NCI-H2029 treated with DMSO at 0.1 percent for 48 hours (cell line): Measurements from ENCODE around the gene SMTN.
A peak's percentile ranks its signal among the peaks of the same experiment; 100 is the strongest.
"Not testable (repeated sequence)": the region's sequence is repeated elsewhere in the genome, so short reads cannot be mapped to it uniquely, and the experiment has no call there.

Experiments
- DNase-seq: peaks from one replicate; lab custom pipeline; 2025; lab: John Stamatoyannopoulos, UW

SMTN gene

DNA sequence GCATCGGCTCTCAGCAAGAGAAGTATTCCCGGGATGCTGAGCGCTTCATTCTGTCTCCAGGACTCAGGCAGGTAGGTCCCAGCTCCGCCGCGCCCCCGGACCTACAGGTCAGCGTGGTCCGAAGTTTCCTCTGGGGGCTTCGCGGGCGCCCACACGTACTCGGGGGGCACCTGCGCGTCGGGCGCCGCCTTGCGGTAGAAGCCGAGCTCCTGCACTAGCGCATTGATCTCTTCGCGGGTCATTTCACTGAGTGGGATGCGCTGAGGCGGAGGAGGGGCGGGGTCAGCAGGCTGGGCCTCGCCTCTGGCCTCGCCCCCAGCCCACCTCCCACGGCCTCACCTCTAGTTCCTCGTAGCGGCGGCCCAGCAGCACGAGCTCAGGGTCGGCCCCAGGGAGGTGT, 23.8 kb downstream of the SMTN start:
- no peak for DNase-seq

DNA sequence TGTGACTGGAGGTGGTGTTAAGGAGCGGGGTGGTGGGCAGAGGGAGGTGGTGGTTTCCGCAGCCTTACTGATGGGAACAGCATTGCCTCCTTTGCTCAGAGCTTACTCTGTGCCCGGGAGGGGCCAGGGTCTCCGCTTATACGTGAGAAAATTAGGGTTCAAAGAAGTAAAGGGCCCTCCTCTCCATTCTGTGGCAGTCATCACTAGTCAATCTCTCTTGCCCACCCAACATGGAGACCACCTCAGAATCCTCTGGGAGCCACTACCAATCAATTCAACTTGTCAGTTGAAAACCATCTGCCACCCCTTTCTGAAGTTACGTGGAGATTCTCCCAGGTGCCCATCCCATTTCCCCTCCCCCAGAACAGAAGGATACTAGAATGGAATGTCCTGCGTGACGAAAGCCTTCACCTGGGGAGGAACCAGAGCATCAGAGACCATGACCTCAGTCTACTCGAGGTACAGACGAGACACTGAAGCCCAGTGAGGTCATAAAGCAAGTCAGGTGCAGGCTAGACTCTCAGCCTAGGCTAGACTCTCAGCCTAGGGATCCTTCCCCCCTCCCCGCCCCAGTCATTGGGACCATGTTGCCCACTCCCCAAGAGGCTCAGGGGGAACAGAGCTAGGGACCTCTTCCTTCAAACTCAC, 24.3 kb downstream of the SMTN start:
- no peak for DNase-seq

DNA sequence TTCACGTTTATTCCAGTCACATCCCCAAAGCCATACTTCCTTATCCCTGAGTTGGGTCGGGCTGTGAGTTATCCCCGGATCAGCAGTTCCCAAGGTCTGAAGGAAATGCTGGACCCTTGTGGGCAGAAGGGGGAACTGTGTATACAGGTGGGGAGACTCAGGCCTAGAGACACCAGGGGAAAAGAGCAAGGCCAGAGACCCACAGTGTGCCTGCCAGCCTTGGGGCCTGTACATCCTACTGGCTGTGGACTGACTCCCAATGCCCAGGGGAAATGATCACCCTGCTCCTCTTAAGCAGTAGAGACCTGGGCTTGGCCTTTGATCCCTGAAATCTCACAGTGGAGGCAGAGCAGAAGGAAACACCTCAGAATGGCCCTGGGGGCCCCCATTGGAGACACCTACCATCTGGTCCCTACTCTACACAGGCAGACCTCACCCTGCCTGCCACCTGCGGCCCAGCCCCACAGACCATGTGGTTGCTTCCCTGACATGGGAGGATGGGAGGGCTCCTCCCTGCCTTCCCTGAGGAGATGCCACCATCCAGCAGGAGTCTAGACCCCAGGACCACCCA, 25.0 kb downstream of the SMTN start:
- DNase-seq = no peak

DNA sequence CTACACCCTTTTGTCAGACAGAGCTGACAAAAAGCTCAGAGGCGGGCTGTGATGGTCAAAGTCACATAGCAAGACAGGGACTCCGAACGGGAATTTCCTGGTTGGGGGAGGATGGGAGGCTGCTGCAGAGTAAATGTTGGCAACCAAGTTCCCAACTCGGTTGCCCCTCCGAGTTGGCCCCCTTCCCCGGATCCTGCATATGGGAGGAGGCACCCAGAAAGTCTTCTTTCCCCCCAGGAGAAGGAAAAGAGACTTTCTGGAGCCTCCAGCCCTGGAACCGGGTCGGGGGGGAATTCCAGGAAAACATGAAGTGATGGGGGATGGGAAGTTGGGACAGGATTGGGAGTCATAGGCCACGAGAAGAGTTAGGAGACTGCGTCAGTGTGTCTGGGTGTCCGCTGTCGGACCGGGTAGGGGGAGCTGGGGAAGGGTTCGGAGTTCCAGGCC, 25.6 kb downstream of the SMTN start:
- DNase-seq = no peak

DNA sequence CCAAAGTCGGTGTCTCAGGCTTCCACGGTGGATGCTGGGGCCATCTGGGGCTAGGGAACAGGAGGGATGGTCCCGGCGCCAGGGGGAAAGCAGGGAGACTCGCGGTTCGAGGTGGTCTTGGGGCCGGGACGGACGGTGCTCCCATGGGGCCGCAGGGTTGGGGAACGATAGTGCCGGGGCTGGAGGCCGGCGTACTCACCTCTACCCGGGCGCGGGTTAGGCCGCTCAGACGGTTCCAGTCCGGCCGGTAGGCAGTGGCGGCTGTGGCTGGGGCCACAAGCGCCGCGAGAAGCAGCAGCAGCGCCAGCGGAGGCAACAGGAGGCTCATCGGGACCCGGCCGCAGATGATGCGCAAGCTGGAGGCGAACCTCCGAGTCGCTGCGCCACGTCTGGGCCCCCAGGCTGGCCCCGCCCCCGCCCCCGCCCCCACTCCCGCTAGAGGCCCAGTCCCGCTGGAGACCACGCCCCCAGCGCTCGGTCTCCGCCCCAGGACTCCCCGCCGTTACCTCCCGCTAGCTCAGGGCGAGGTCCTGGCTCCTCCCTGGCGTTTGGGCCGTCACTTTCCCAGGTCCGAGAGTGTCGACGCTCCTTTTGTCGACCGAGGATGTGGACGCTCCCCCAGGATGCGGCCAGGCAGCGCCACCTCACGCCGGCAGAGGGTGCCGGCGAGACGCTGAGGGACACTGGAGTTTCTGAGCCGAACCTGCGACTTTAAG, 26.2 kb downstream of the SMTN start, which contains the start of gene SELENOM:
Gene SELENOM, minus strand, starts transcription at position 391 of the 716 bp plus-strand sequence. Its CDS starts 63 bp downstream, at position 328.
- peak; percentile 77 for DNase-seq

DNA sequence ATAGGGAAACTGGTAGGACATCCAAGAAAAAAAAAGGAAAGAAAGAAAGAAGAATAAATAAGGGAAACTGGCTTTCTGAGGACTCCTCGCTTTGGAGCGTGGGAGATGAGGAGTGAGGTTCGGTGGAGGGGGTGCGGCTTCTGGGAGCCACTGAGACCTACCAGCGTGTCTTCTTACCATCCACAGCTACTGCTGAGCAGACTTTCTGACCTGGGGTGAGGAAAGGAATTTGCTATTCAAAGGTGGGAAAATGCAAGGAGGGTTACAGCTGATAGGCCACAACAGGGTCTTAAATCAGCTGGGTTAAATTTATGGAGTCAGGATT, 26.7 kb downstream of the SMTN start:
- no peak for DNase-seq

DNA sequence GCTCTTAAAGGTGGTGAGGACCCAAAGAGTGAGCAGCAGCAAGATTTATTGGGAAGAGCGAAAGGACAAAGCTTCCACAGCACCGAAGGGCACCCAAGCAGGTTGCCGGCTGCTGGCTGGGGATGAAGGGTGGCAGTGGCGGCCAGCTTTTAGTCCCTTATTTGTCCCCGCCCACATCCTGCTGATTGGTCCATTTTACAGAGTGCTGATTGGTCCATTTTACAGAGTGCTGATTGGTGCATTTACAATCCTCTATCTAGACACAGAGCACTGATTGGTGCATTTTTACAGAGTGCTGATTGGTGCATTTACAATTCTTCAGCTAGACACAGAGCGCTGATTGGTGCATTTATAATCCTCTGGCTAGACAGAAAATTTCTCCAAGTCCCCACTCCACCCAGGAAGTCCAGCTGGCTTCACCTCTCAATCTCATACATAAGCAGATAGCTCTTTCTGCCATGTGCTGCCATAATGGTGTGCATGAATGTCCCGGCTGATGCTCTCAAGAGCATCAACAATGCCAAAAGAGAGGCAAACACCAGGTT, 31.5 kb downstream of the SMTN start:
- DNase-seq = not testable (repeated sequence)

DNA sequence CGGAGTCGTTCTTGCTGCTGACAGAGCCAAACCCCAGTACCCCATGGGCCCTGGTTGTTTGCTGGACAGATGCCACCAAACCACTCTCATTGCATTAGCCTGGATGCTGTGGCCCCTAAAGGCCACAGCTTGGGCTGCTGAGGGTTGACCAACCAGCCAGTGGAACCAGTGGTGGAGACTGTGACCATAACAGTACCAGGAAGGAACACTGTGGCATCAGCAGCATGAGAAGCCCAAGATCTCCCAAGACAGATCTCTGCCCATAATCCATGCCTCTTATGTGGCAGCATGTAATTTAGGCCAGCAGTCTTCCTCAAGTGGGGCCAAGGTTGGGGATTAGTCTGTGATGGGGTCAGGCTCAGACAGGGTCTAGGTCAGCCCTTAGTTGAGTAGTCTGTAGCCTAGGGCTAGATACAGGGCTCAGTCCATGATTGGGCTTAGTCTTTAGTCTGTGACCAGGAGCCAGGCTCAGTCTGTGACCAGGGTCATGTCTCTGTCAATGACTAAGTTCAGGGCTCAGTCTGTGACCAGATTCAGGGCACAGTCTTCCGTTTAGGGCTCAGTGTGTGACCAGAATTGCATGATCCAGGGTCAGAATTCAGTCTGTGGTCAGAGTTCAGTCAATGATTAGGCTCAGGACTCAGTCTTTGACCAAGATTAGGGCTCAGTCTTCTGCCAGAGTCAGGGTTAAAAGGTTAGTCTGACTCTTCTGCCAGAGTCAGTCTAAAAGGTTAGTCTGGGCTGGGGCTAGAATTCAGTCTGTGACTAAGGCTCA, 37.1 kb downstream of the SMTN start:
- no peak for DNase-seq

DNA sequence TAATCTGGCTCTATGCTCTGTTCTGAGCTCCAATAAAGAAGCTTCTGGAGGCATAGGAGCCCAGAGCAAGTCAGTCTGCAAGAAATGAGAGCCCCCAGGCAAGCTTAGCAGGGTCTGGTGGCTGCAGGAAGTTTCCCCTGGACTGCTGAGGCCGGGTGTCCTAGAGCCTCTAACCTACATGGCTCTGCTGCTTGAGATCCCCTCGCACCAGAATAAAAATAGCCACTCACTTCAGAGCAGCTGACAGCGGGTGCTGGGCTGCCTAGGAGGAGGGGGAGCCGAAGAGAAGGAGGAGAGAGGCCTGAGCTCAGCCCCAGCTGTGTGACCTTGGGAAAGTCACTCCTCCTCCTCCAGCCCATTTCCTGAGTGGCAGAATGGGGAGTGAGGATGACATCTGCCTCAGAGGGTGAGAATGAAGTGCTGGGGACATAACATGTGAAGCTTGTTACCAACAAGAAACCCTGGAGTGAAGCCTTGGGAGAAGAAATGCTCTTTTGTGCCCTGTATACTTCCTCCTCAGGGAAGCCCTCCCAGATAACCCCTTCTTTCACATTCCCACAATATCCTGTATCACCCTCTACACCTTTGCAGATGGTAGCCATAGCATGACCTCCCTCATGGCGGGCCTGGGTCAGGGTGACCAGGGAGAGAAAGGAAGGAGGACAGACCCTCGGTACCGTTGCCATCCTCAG, 38.1 kb downstream of the SMTN start:
- DNase-seq = no peak

DNA sequence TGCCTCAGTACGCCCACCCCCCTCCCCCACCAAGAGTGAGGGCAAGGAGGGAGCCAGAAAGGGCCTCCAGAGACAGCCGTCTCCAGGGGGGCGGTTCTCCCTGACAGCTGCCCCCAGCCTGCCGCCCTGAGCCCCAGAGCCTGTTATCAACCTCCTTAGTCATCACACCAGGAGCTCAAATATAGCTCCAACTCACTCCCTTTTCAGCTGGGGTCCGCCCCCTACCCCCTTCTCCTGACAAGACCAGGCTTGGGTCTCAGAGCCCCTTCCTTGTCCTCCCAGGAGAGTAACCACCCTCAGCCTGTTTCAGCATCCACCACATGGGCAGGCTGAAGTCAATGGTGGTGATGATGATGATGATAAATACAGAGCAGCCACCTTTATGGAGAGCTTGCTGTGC, 39.1 kb downstream of the SMTN start:
- DNase-seq = no peak

DNA sequence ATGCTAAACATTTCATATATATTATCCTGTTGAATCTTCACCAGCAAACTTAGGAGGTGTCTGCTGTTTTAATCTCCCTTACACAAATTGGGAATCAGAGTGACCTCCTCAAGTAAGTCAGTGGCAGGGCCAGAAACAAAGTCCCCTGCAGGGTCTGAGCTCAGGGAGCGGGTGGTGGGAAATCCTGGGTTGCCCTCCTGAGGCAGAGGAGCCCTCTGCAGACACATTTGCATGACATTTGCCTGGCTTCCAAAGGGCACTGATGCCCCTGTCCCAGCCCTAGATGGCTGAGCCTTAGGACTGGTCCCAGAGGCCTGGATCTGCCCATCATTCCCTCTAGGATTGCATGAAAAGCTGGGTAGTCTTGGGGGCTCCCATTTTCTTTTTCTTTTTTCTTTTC, 39.5 kb downstream of the SMTN start:
- DNase-seq = no peak

DNA sequence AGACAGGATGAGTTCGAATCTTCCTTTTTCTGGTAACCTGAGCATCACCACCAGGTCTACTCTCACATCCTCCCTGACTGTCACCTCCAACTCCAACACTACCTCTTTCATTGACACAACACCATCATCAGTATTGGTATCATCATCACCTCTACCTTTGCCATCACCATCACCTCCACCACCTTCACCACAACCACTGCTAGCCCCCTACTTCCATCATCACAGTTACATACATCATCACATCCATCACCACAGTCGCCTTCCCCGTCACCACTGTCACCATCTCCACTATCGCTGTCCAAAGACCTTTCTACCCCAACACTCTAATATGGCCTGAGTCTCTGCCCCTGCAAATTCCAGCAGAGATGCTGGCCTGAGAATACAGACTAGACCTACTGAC, 40.3 kb downstream of the SMTN start:
- DNase-seq = no peak

DNA sequence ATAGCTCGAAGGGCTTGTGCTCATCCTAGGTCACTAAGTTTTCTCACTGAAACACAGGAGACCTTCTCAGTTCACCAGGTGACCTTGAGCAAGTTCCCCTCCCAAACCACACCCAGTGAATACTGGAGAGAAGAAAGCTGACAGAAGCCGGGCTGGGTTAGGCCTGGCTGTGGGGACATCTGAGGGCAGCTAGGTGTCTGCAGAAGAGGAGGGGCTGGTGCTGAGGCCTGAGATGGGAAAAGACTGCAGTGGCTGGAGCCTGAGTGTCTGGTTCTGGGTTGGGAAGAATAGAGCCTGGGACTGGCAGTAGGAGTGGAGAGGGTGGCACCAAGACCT, 41.0 kb downstream of the SMTN start:
- no peak for DNase-seq

DNA sequence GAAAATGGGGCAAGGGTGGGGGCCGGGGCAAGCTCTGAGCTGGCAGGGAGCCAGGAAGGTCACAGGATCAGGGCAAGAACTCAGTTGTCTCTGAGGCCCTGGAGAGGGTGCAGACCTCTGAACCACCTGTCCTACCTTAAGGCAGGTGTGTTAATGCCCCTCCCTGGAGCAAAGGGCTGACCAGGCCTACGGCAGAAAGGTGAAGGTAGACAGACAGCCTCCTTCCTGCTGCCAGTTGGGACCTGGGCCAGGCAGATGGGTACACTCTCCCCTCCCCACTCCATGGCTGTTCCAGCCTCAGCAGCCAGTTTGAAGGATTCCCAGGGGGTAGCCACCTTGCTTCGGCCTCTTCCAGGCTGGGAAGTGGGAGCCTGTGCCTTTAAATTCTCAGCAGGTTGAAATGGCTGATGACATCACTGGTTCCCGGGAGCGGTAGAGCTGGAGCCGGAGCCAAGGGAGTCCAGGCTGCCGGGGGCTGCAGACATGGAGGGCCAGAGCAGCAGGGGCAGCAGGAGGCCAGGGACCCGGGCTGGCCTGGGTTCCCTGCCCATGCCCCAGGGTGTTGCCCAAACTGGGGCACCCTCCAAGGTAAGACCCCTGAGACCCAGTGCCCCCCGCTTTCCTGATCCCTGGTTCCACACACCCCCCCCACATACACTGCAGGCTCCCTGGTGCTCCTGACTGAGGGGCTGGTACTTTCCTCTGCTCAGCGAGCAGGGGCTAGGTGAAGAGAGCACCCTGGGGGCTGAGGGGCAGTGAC, 41.6 kb downstream of the SMTN start, which contains the start of gene INPP5J:
Gene INPP5J, plus strand, starts transcription at position 435 of the 760 bp plus-strand sequence. Its CDS starts 49 bp downstream, at position 484.
- peak; percentile 77 for DNase-seq

DNA sequence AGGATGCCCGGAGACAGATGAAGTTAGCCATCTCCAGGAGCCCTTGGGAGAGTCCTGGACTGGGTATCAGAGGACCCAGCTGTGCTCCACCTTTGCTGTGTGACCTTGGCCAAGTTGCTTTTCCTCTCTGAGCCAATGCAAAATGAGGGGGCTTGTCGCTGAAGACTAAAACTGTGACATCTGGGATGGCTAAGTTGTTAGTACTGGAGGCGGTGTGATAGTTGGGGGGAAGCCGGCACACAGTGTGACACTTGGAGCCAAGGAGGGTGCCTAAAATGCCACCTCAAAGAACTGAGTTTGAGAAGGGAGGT, 42.1 kb downstream of the SMTN start:
- DNase-seq = no peak

DNA sequence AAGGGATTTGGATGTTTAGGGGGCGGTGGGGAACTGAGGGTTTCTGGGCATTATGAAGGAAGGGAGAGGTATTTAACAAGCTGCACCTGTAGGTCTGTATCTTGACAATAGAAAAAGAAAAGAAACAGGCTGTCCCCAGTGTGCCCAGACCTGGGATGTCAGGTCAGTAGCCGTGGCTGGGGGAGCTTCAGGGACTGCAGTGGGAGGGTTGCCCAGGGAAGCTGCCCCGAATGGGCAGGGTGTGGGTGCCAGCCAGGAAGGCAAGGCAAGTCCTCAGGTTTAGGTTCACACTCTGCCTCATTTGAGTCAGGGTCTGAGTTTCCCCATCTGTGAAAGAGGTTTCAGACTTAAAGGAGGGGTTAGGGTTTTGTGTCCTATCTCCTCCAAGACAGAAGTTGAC, 43.2 kb downstream of the SMTN start:
- DNase-seq = no peak

DNA sequence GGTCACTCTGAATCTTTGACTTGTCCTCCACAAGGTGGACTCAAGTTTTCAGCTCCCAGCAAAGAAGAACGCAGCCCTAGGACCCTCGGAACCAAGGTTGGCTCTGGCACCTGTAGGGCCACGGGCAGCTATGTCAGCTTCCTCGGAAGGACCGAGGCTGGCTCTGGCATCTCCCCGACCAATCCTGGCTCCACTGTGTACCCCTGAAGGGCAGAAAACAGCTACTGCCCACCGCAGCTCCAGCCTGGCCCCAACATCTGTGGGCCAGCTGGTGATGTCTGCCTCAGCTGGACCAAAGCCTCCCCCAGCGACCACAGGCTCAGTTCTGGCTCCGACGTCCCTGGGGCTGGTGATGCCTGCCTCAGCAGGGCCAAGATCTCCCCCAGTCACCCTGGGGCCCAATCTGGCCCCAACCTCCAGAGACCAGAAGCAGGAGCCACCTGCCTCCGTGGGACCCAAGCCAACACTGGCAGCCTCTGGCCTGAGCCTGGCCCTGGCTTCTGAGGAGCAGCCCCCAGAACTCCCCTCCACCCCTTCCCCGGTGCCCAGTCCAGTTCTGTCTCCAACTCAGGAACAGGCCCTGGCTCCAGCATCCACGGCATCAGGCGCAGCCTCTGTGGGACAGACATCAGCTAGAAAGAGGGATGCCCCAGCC, 43.8 kb downstream of the SMTN start:
- no peak for DNase-seq

DNA sequence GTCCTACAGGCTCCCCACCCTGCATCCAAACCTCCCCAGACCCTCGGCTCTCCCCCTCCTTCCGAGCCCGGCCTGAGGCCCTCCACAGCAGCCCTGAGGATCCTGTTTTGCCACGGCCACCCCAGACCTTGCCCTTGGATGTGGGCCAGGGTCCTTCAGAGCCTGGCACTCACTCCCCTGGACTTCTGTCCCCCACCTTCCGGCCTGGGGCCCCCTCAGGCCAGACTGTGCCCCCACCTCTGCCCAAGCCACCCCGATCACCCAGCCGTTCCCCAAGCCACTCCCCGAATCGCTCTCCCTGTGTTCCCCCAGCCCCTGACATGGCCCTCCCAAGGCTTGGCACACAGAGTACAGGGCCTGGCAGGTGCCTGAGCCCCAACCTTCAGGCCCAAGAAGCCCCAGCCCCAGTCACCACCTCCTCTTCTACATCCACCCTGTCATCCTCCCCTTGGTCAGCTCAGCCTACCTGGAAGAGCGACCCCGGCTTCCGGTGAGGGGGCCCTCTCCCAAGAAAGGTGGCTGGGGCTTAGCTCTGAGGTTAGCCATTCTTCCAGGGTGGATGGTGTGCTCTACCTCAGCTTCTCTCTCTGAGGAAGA, 44.5 kb downstream of the SMTN start:
- no peak for DNase-seq

DNA sequence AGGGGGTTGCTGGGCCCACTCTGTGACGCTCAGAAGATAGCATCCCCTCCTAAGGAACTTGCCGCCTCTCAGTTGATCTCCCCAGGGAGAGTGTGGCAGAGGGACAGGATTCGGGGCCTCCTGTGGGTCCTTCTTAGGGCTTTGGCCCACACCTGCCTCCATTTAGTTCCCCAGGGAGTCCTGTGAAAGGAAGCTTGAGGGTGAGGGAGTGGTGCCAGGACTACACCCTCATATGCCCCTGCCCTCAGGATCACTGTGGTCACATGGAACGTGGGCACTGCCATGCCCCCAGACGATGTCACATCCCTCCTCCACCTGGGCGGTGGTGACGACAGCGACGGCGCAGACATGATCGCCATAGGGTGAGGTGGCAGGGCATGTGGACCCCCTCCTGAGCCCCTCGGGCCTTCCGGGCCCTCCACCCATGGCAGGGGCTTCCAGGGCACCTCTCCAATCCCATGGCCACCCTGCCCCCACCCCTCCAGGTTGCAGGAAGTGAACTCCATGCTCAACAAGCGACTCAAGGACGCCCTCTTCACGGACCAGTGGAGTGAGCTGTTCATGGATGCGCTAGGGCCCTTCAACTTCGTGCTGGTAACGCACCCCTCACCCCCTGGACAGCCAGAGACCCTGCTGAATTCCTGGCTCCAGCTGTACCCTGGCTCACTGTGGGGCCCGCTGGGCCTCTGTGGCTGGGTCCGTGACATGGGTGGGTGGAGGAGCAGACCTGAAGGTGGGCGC, 45.2 kb downstream of the SMTN start:
- peak; percentile 11 for DNase-seq

DNA sequence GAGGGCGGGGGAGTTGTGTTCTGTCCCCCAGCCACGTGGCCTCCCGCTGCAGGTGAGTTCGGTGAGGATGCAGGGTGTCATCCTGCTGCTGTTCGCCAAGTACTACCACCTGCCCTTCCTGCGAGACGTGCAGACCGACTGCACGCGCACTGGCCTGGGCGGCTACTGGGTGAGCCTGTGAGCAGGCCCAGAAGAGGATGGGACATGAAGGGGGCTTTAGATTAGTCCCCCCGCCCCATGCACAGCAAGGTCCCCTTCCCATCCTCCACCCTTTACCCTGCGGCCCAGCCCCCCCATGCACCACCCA, 45.7 kb downstream of the SMTN start:
- DNase-seq = no peak
